Spleen (tissue), 11 donors: ENCODE measurements around the gene EXT2. TPM values are rescaled to one million over a fixed set of nuclear protein-coding genes. Genes with fewer than 3 reads are reported as not detected.

Experiments used
- DNase-seq: peaks from one replicate; pipeline ENCODE4 v3.0.0-alpha.2; 2020
- H3K27ac ChIP-seq, 8 donors: fragments of 200-600 bp; sonication (generic) in 7 of 8; 1 replicate in 4 of 8; 2 replicates in 4 of 8; pipeline versions ENCODE4 v1.5.0 to v1.8.0; 2016 to 2021; ENCODE audit warnings: inconsistent platforms in 4 of 8, mild to moderate bottlenecking in 4 of 8, moderate library complexity in 1 of 8
- H3K27me3 ChIP-seq, 7 donors: fragments of 200-600 bp; sonication (generic) in 6 of 7; replicated peaks in 1 of 7; 1 replicate in 4 of 7; 2 replicates in 3 of 7; pipeline versions ENCODE4 v1.5.0 to v1.8.0; 2016 to 2021; ENCODE audit warnings: inconsistent platforms in 3 of 7, mild to moderate bottlenecking in 1 of 7
- H3K36me3 ChIP-seq, 6 donors: fragments of 200-600 bp; sonication (generic) in 5 of 6; 1 replicate in 4 of 6; 2 replicates in 2 of 6; pipeline versions ENCODE4 v1.5.0 to v1.8.0; 2016 to 2021; ENCODE audit warnings: inconsistent platforms in 2 of 6
- H3K4me1 ChIP-seq, 6 donors: fragments of 200-600 bp; sonication (generic) in 5 of 6; 1 replicate in 3 of 6; 2 replicates in 3 of 6; pipeline versions ENCODE4 v1.5.0 to v1.8.0; 2016 to 2021; ENCODE audit warnings: inconsistent platforms in 3 of 6
- H3K4me3 ChIP-seq, 8 donors: fragments of 200-600 bp; sonication (generic) in 7 of 8; 1 replicate in 4 of 8; 2 replicates in 4 of 8; pipeline versions ENCODE4 v1.5.0 to v1.8.0; 2016 to 2021; ENCODE audit warnings: inconsistent platforms in 4 of 8, mild to moderate bottlenecking in 4 of 8, moderate library complexity in 2 of 8
- H3K9me3 ChIP-seq, 8 donors: fragments of 200-600 bp; sonication (generic) in 7 of 8; 1 replicate in 4 of 8; 2 replicates in 4 of 8; pipeline versions ENCODE4 v1.5.0 to v1.8.0; 2016 to 2021; ENCODE audit warnings: inconsistent platforms in 4 of 8
- CTCF ChIP-seq, 11 experiments: fragments of 200-600 bp in 7 of 11; fragments of 450-650 bp in 4 of 11; sonication (generic) in 4 of 11; IDR thresholded peaks in 8 of 11; conservative IDR thresholded peaks in 3 of 11; 1 replicate in 7 of 11; 2 replicates in 4 of 11; pipeline versions ENCODE4 v1.4.0 to v1.8.0; 2016 to 2021; ENCODE audit warnings: antibody characterized with exemption in 11 of 11, inconsistent platforms in 4 of 11, mild to moderate bottlenecking in 1 of 11
- POLR2A ChIP-seq, 3 donors: fragments of 450-650 bp; IDR thresholded peaks; one replicate each; pipeline ENCODE4 v1.5.1; 2017; ENCODE audit warnings: antibody characterized with exemption in 3 of 3, mild to moderate bottlenecking in 1 of 3
- POLR2AphosphoS5 ChIP-seq, 3 donors: sonication (generic); formaldehyde crosslinking; IDR thresholded peaks; one replicate each; pipeline ENCODE4 v1.5.1; 2017; ENCODE audit warnings: antibody characterized with exemption in 3 of 3
- WGBS, 5 donors: extraction: QIAGEN DNeasy Blood & Tissue Kit in 3 of 5; methylation state at CpG; one replicate each; pipeline versions ENCODE4 v1.1.5 to v1.1.7; 2013 to 2018; 5-methylcytosine and 5-hydroxymethylcytosine counted together
- intact Hi-C: fragments of 100-400 bp; cut with DNase I; formaldehyde crosslinking; loops from one replicate; pipeline ENCODE4 v1.15.0; 2023; ENCODE audit warnings: low total_unique reads
- polyA plus RNA-seq, 3 donors: library from polyadenylated mRNA; stranded (reverse); fragments of 200-250 nt; gene quantifications; one replicate each; pipeline ENCODE4 v1.2.1, GENCODE V29; 2013
- total RNA-seq, 7 donors: library from RNA; depleted of rRNA in 3 of 7; stranded (reverse); fragments of >200 nt in 3 of 7; fragmentation: NEBNext Ultra II Directional in 4 of 7; extraction: Animal tissue kit (Norgen Biotek cat#: 25700) in 4 of 7; gene quantifications; one replicate each; pipeline versions ENCODE4 v1.1.0 to v1.2.1, GENCODE V29; 2016 to 2021
- donor health status: healthy with polysubstance abuse.
- donor health status: DM: no; HTN: no; CAD: no; lungs with moderate emphysema.
- donor health status: DM: no; HTN: no; CAD: no.
- donor health status: Bipolar disorder and iron deficiency.
- donor health status: healthy.
- donor health status: DM: no; HTN: no; CAD: no.
- donor health status: DM: yes; HTN: yes; CAD: no.

EXT2 gene
- total and polyA plus RNA-seq, 10 donors, result 10.0 to 60.1 (median 41.3) TPM

GRCh38 chr11:44172966-44173365, 77.5 kb downstream of the EXT2 start:
- no peak overlapping the region for H3K27ac ChIP-seq
- no peaks in the 10 kb centered on the region for H3K27me3 ChIP-seq
- no peak for TF ChIP-seq CTCF (IDR thresholded peaks at IDR 0.05 in 8 of 11, conservative IDR thresholded peaks at IDR 0.05 in 3 of 11)
- H3K4me3 ChIP-seq, result no peak overlapping the region
- WGBS, 5 donors, result 89 to 96% (median 94%) methylated on average over 3 of the region's 3 CpGs
- H3K9me3 ChIP-seq, result no peaks in the 10 kb centered on the region
- DNase-seq, result no peak
- peaks cover 0 to 39% (median 9%) of the 10 kb centered on the region in 6 donors for H3K36me3 ChIP-seq
- intact Hi-C loops, result no loop called here
- H3K4me1 ChIP-seq, result no peaks in the 10 kb centered on the region

- Histone ChIP-seq H3K4me3 (no peak overlapping the region), H3K36me3 (peaks cover 0 to 39% (median 9%) of the 10 kb centered on the region in 6 donors), H3K27ac (no peak overlapping the region), H3K9me3 (no peaks in the 10 kb centered on the region), H3K27me3 (no peaks in the 10 kb centered on the region), H3K4me1 (no peaks in the 10 kb centered on the region)
- DNase-seq, result no peak
- intact Hi-C loops, result no loop called here
- WGBS, 5 donors, result 49 to 78% (median 69%) methylated on average over 1 of the region's 1 CpG
- TF ChIP-seq POLR2AphosphoS5 (IDR thresholded peaks at IDR 0.05) (no peak), POLR2A (IDR thresholded peaks at IDR 0.05) (no peak), CTCF (IDR thresholded peaks at IDR 0.05 in 8 of 11, conservative IDR thresholded peaks at IDR 0.05 in 3 of 11) (no peak)
These were observed 79.4 kb downstream of the EXT2 start for GRCh38 chr11:44174842-44175241.

- Histone ChIP-seq H3K27ac (no peak overlapping the region), H3K27me3 (no peaks in the 10 kb centered on the region), H3K4me1 (no peaks in the 10 kb centered on the region), H3K9me3 (no peaks in the 10 kb centered on the region), H3K36me3 (peaks cover 0 to 32% (median 7%) of the 10 kb centered on the region in 6 donors), H3K4me3 (no peak overlapping the region)
- 66 to 83% (median 73%) methylated on average over 5 of the region's 5 CpGs for WGBS, 5 donors
- TF ChIP-seq CTCF (IDR thresholded peaks at IDR 0.05 in 8 of 11, conservative IDR thresholded peaks at IDR 0.05 in 3 of 11) (no peak), POLR2AphosphoS5 (IDR thresholded peaks at IDR 0.05) (no peak), POLR2A (IDR thresholded peaks at IDR 0.05) (no peak)
- intact Hi-C loops, result no loop called here
- no peak for DNase-seq
These were observed 81.2 kb downstream of the EXT2 start for GRCh38 chr11:44176546-44177213.

- Histone ChIP-seq H3K27me3 (no peaks in the 10 kb centered on the region), H3K4me1 (no peaks in the 10 kb centered on the region), H3K27ac (no peak overlapping the region), H3K4me3 (no peak overlapping the region), H3K9me3 (no peaks in the 10 kb centered on the region), H3K36me3 (peaks cover 0 to 20% (median 2%) of the 10 kb centered on the region in 6 donors)
- TF ChIP-seq POLR2A (IDR thresholded peaks at IDR 0.05) (no peak), POLR2AphosphoS5 (IDR thresholded peaks at IDR 0.05) (no peak), CTCF (IDR thresholded peaks at IDR 0.05 in 8 of 11, conservative IDR thresholded peaks at IDR 0.05 in 3 of 11) (no peak)
- intact Hi-C loops, result no loop called here
- 92 to 100% (median 97%) methylated on average over 1 of the region's 1 CpG for WGBS, 5 donors
- no peak for DNase-seq
These were observed 82.4 kb downstream of the EXT2 start for GRCh38 chr11:44177905-44178304.
